K562 (cell line): ENCODE data around the gene MOB1B. TPM values are rescaled to one million over a fixed set of nuclear protein-coding genes. Genes with fewer than 3 reads are reported as not detected.

Experiments used
- ARID2 ChIP-seq: fragments of 450-650 bp; IDR thresholded peaks from 2 replicates; pipeline ENCODE4 v1.6.1; 2017; ENCODE audit warnings: antibody characterized with exemption, mild to moderate bottlenecking
- CTCF ChIP-seq, 3 experiments: IDR thresholded peaks in 2 of 3; conservative IDR thresholded peaks in 1 of 3; 2 replicates each; pipeline ENCODE4 v1.5.1; 2011 to 2012; ENCODE audit warnings: low read length in 3 of 3, mild to moderate bottlenecking in 3 of 3, control low read depth in 2 of 3, improper control_type of control experiment in 1 of 3, inconsistent platforms in 1 of 3, low read depth in 1 of 3, mixed read lengths in 1 of 3, moderate library complexity in 1 of 3; ENCODE audit not compliant: insufficient read depth in 2 of 3
- NELFE ChIP-seq: IDR thresholded peaks from 2 replicates; pipeline ENCODE4 v1.6.1; 2011; ENCODE audit warnings: mild to moderate bottlenecking; ENCODE audit not compliant: insufficient read depth, insufficient read length
- NFE2L1 ChIP-seq: fragments of 450-650 bp; IDR thresholded peaks from 2 replicates; pipeline ENCODE4 v1.6.1; 2016; ENCODE audit warnings: missing genetic modification characterization, low read depth, mild to moderate bottlenecking, missing compliant biosample characterization, moderate library complexity, borderline replicate concordance
- TAL1 ChIP-seq: fragments of 450-650 bp; IDR thresholded peaks from 2 replicates; pipeline ENCODE4 v1.6.1; 2016; ENCODE audit warnings: mild to moderate bottlenecking
- THAP7 ChIP-seq: fragments of 250-450 bp; sonication (Bioruptor Pico); IDR thresholded peaks from 2 replicates; pipeline ENCODE4 v1.5.0; 2021
- ZFP30 ChIP-seq: fragments of 250-450 bp; sonication (Bioruptor Pico); IDR thresholded peaks from 2 replicates; pipeline ENCODE4 v1.8.0; 2022; ENCODE audit warnings: moderate library complexity, mild to moderate bottlenecking, inconsistent platforms, borderline replicate concordance
- ZNF592 ChIP-seq: fragments of 450-650 bp; IDR thresholded peaks from 2 replicates; pipeline ENCODE4 v1.6.1; 2017; ENCODE audit warnings: antibody characterized with exemption, mild to moderate bottlenecking
- polyA plus RNA-seq, 8 experiments: library from polyadenylated mRNA; depleted of rRNA in 4 of 8; stranded (reverse) in 5 of 8; unstranded in 3 of 8; fragments of >200 nt; fragmentation: Nextera tagmentation in 2 of 8; fragmentation: Illumina TruSeq in 1 of 8; extraction: Ambion mirVana in 2 of 8; extraction: Trizol in 1 of 8; gene quantifications; 2 replicates each; pipeline versions ENCODE4 v1.2.1 to v1.2.3, GENCODE V29; 2011 to 2014; ENCODE audit warnings: inconsistent platforms in 1 of 8, missing spikeins in 1 of 8
- total RNA-seq, 7 experiments: library from RNA; depleted of rRNA in 6 of 7; stranded (reverse); fragments of >200 nt in 6 of 7; fragmentation: Illumina TruSeq in 2 of 7; extraction: Trizol in 2 of 7; gene quantifications; 2 replicates each; pipeline versions ENCODE4 v1.2.1 to v1.2.3, GENCODE V29; 2011 to 2021; ENCODE audit warnings: low replicate concordance in 1 of 7

Gene MOB1B
- total and polyA plus RNA-seq, 9 of the 15 experiments (the other 6 are each of a cell fraction or from before 2014, with no cell fraction given): 8.4 to 37.8 (median 19.0) TPM

GRCh38 chr4:70915874-70916559, 13.8 kb downstream of the MOB1B start (continued):
- TF ChIP-seq ZNF592 (peak; percentile 89), TAL1 (no peak), CTCF (IDR thresholded peaks at IDR 0.05 in 2 of 3, conservative IDR thresholded peaks at IDR 0.05 in 1 of 3; ENCODE audit: insufficient read depth in 2 of 3, low read depth in 1 of 3, low read length in 3 of 3) (no peak), NFE2L1 (tag) (no peak), NELFE (no peak), ZFP30 (CRISPR knock-in tag) (no peak), ARID2 (no peak), THAP7 (no peak)
